Mesothelial cell of epicardium (in vitro differentiated cells): ENCODE results near the gene ACADS. TPM values are rescaled to one million over a fixed set of nuclear protein-coding genes. Genes with fewer than 3 reads are reported as not detected.
A peak's percentile ranks its signal among the peaks of the same experiment; 100 is the strongest.

ENCODE experiments used
- DNase-seq, 2 experiments: peaks; one replicate each; pipeline ENCODE4 v3.0.0; 2021; ENCODE audit warnings: low spot score in 2 of 2; ENCODE audit not compliant: unreplicated experiment in 2 of 2
- H3K27ac Mint-ChIP-seq: 2 replicates; pipeline ENCODE4 v1.8.0; 2021; ENCODE audit warnings: mixed read lengths
- H3K27me3 Mint-ChIP-seq: 2 replicates; pipeline ENCODE4 v1.8.0; 2021; ENCODE audit warnings: low read depth, mixed read lengths
- H3K36me3 Mint-ChIP-seq: 2 replicates; pipeline ENCODE4 v1.8.0; 2021; ENCODE audit warnings: mixed read lengths
- H3K4me1 Mint-ChIP-seq: 2 replicates; pipeline ENCODE4 v1.8.0; 2021; ENCODE audit warnings: mixed read lengths
- H3K4me3 Mint-ChIP-seq: 2 replicates; pipeline ENCODE4 v1.8.0; 2021; ENCODE audit warnings: mild to moderate bottlenecking, moderate library complexity, mixed read lengths
- H3K9me3 Mint-ChIP-seq: 2 replicates; pipeline ENCODE4 v1.8.0; 2021; ENCODE audit warnings: mixed read lengths
- CTCF ChIP-seq: fragments of 200-600 bp; sonication (generic); IDR thresholded peaks from one replicate; pipeline ENCODE4 v1.5.0; 2021; ENCODE audit warnings: antibody characterized with exemption; ENCODE audit not compliant: unreplicated experiment
- total RNA-seq: library from RNA; stranded (reverse); gene quantifications from 3 replicates; pipeline ENCODE4 v1.2.1, GENCODE V29; 2021

Gene ACADS
- total RNA-seq, 1 donor from 2014 or later: 11.9 TPM

- Mint-ChIP-seq H3K4me1 (peaks cover 12% of the 10 kb centered on the region), H3K27me3 (no peaks in the 10 kb centered on the region), H3K36me3 (peaks cover 12% of the 10 kb centered on the region), H3K4me3 (no peak overlapping the region), H3K27ac (no peak overlapping the region), H3K9me3 (peaks cover 13% of the 10 kb centered on the region)
- TF ChIP-seq CTCF: no peak
- DNase-seq: no peak
Measured at GRCh38 chr12:120755269-120755668, 29.6 kb downstream of the ACADS start.

- Mint-ChIP-seq H3K36me3 (peaks cover 17% of the 10 kb centered on the region), H3K4me3 (no peak overlapping the region)
Measured at GRCh38 chr12:120757226-120757742, 31.7 kb downstream of the ACADS start.

GRCh38 chr12:120757949-120758348 lies 32.3 kb downstream of the ACADS start:
- Mint-ChIP-seq H3K27me3 (no peaks in the 10 kb centered on the region), H3K9me3 (peaks cover 13% of the 10 kb centered on the region), H3K36me3 (peaks cover 17% of the 10 kb centered on the region), H3K4me3 (no peak overlapping the region), H3K4me1 (peaks cover 34% of the 10 kb centered on the region), H3K27ac (peak overlapping the region; percentile 12)
- DNase-seq: no peak
- no peak for TF ChIP-seq CTCF

More at GRCh38 chr12:120757226-120757742, 31.7 kb downstream of the ACADS start:
- no peak for TF ChIP-seq CTCF
- no peak for DNase-seq
- H3K27ac Mint-ChIP-seq: no peak overlapping the region
- H3K4me1 Mint-ChIP-seq: peaks cover 32% of the 10 kb centered on the region
- H3K9me3 Mint-ChIP-seq: peaks cover 13% of the 10 kb centered on the region
- no peaks in the 10 kb centered on the region for H3K27me3 Mint-ChIP-seq

GRCh38 chr12:120758798-120759590 lies 33.4 kb downstream of the ACADS start:
- no peak for DNase-seq
- peak overlapping the region; percentile 73 for H3K27ac Mint-ChIP-seq
- H3K36me3 Mint-ChIP-seq: peaks cover 17% of the 10 kb centered on the region

GRCh38 chr12:120759591-120760348 lies 34.1 kb downstream of the ACADS start:
- Mint-ChIP-seq H3K4me1 (peaks cover 34% of the 10 kb centered on the region), H3K4me3 (no peak overlapping the region), H3K9me3 (peaks cover 9% of the 10 kb centered on the region), H3K27me3 (no peaks in the 10 kb centered on the region), H3K36me3 (peaks cover 20% of the 10 kb centered on the region), H3K27ac (peak overlapping the region; percentile 98)
- DNase-seq: no peak
- no peak for TF ChIP-seq CTCF

More at GRCh38 chr12:120758798-120759590, 33.4 kb downstream of the ACADS start:
- peaks cover 10% of the 10 kb centered on the region for H3K9me3 Mint-ChIP-seq
- no peaks in the 10 kb centered on the region for H3K27me3 Mint-ChIP-seq
- H3K4me1 Mint-ChIP-seq: peaks cover 34% of the 10 kb centered on the region
- no peak for TF ChIP-seq CTCF
- H3K4me3 Mint-ChIP-seq: no peak overlapping the region
